NCI-H1417 treated with DMSO at 0.1 percent for 48 hours (cell line): ENCODE measurements around the gene GBF1.
"Not testable (repeated sequence)": the region's sequence is repeated elsewhere in the genome, so short reads cannot be mapped to it uniquely, and the experiment has no call there.

Source experiments
- DNase-seq: peaks from one replicate; lab custom pipeline; 2025; lab: John Stamatoyannopoulos, UW

The GBF1 gene

GRCh38 chr10:102274062-102274461 is 28.7 kb downstream of the GBF1 start:
- DNase-seq = no peak

- no peak for DNase-seq
Observed at GRCh38 chr10:102275343-102275742, 30.0 kb downstream of the GBF1 start.

- no peak for DNase-seq
Observed at GRCh38 chr10:102279104-102279503, 33.8 kb downstream of the GBF1 start.

GRCh38 chr10:102280397-102281101 is 35.2 kb downstream of the GBF1 start:
- DNase-seq = no peak

- DNase-seq = no peak
Observed at GRCh38 chr10:102281102-102281487, 35.8 kb downstream of the GBF1 start.

- DNase-seq = no peak
Observed at GRCh38 chr10:102283488-102283887, 38.2 kb downstream of the GBF1 start.

GRCh38 chr10:102283890-102284289 is 38.6 kb downstream of the GBF1 start:
- no peak for DNase-seq

GRCh38 chr10:102284531-102284930 is 39.2 kb downstream of the GBF1 start:
- no peak for DNase-seq

- no peak for DNase-seq
Observed at GRCh38 chr10:102285133-102285532, 39.8 kb downstream of the GBF1 start.

- DNase-seq = no peak
Observed at GRCh38 chr10:102286216-102286615, 40.9 kb downstream of the GBF1 start.

- no peak for DNase-seq
Observed at GRCh38 chr10:102287538-102287937, 42.2 kb downstream of the GBF1 start.

GRCh38 chr10:102287991-102288390 is 42.7 kb downstream of the GBF1 start:
- DNase-seq = no peak

- DNase-seq = no peak
Observed at GRCh38 chr10:102289356-102289755, 44.0 kb downstream of the GBF1 start.

GRCh38 chr10:102289840-102290239 is 44.5 kb downstream of the GBF1 start:
- no peak for DNase-seq

- no peak for DNase-seq
Observed at GRCh38 chr10:102291221-102291905, 46.0 kb downstream of the GBF1 start.

- DNase-seq = no peak
Observed at GRCh38 chr10:102297101-102297500, 51.8 kb downstream of the GBF1 start.

GRCh38 chr10:102298899-102299298 is 53.6 kb downstream of the GBF1 start:
- DNase-seq = no peak

- DNase-seq = no peak
Observed at GRCh38 chr10:102299873-102300272, 54.5 kb downstream of the GBF1 start.

GRCh38 chr10:102300278-102300843 is 55.0 kb downstream of the GBF1 start:
- no peak for DNase-seq

- DNase-seq = not testable (repeated sequence)
Observed at GRCh38 chr10:102300912-102301311, 55.6 kb downstream of the GBF1 start.

- DNase-seq = not testable (repeated sequence)
Observed at GRCh38 chr10:102301332-102301731, 56.0 kb downstream of the GBF1 start.

- no peak for DNase-seq
Observed at GRCh38 chr10:102302611-102303010, 57.3 kb downstream of the GBF1 start.

- DNase-seq = no peak
Observed at GRCh38 chr10:102306006-102306405, 60.7 kb downstream of the GBF1 start.
